ENCODE measurements around the gene GAS2L1.

- no peak for TF ChIP-seq CTCF (IDR thresholded peaks at IDR 0.05)
- TF ChIP-seq POLR2A (IDR thresholded peaks at IDR 0.05), result no peak
- no peak for TF ChIP-seq POLR2AphosphoS5 (IDR thresholded peaks at IDR 0.05)
Observed at GRCh38 chr22:29336751-29337490, 30.5 kb downstream of the GAS2L1 start.
